Colon (tissue), 2 donors: ENCODE results near the gene LRRC55.

Source experiments
- FAIRE-seq: peaks from 2 replicates; lab custom pipeline; 2012; peaks lifted over from hg19 to GRCh38; lab: Jason Lieb, UNC
- donor health status: control.
- donor health status: control.

The LRRC55 gene

GRCh38 chr11:57203882-57204480 is 22.2 kb downstream of the LRRC55 start:
- FAIRE-seq: no peak

- FAIRE-seq: no peak
Measured at GRCh38 chr11:57205041-57205641, 23.4 kb downstream of the LRRC55 start.

DNA sequence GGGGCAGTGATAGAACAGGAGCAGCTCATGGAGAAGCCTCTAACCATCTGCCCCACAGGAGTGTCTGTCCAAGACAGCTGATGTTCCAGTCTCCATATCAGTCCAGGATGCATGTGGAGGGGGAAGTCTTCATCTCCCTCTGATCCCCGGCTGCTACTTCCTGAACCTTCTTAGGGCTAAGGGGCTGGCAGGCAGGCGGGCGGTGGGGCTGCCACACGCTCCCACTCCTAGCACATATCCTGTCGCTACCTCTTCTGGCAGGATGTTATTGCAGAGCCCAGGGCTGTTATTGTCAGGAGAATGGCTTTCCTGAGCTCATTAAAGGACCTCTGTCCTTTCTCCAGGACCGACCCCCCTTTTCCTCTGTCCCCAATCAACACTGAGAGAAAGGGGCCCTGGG is 25.4 kb downstream of the LRRC55 start:
- FAIRE-seq: no peak

GRCh38 chr11:57210781-57211180 is 29.0 kb downstream of the LRRC55 start:
- FAIRE-seq: no peak

DNA sequence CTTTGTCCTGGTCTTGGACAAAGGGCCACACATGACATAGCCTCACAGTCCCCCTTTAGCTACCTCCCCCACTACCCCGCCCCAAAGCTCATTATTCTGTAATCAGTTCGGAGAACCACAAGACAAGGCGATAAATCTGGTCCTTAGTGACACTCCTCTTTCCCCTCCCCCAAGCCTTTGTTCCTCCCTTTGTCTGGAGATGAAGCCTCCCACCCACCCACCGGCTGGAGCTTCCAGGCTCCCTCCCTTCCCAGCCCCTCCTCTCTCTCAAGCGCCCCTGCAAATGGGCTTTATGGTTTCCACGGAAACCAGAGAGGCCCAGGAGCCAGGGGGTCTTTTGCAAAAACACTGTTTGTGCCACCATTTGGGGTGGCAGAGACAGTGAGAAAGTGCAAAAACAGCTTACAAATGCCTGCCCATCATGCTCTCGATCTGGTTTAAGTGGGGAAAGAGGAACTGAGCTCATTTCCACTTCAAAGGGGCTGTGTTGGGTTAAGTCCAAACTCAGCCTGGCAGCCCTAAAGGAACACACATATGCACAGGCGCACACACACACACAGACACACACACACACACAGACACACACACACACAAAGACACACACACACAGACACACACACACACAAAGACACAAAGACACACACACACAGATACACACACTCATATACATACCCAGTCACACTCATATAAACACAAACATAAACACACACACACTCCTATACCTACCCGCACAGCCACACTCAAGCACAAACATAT is 31.8 kb downstream of the LRRC55 start:
- FAIRE-seq: no peak

DNA sequence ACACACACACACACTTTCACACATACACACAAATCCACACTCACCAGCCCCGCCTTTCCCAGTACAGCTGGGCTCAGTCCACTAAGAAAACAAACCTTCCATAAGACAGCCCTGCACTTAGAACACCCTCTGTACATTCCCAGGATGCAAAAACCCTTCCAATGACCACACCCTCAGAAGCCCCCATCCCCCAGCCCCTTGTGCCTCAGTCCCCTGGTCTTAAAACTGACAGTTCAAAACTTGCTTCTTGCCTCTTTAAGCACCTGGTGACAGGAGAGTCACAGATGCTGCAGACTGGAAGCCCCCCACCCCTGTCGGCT is 32.3 kb downstream of the LRRC55 start:
- FAIRE-seq: no peak

GRCh38 chr11:57214494-57214893 is 32.7 kb downstream of the LRRC55 start:
- FAIRE-seq: no peak

- no peak for FAIRE-seq
Measured at GRCh38 chr11:57216463-57216862, 34.7 kb downstream of the LRRC55 start.

DNA sequence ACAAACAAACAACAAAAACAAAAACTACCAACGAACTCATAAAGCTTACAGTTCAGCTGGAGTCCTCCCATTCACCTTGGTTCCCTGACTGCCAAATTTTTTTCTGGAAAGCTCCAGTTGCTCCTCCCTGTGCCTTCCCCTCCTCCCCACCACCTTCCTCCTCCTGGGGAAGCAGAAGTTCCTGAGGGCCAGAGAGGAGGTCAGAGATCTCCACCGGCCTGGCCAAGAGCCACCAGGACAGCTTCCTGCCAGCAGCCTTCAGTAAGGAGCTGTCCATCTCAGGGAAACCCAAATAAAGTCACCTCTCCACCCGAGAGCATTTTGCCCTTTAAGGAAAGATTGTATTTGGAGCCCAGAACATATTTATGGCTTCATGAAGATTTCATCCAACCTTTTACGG is 35.3 kb downstream of the LRRC55 start:
- no peak for FAIRE-seq

DNA sequence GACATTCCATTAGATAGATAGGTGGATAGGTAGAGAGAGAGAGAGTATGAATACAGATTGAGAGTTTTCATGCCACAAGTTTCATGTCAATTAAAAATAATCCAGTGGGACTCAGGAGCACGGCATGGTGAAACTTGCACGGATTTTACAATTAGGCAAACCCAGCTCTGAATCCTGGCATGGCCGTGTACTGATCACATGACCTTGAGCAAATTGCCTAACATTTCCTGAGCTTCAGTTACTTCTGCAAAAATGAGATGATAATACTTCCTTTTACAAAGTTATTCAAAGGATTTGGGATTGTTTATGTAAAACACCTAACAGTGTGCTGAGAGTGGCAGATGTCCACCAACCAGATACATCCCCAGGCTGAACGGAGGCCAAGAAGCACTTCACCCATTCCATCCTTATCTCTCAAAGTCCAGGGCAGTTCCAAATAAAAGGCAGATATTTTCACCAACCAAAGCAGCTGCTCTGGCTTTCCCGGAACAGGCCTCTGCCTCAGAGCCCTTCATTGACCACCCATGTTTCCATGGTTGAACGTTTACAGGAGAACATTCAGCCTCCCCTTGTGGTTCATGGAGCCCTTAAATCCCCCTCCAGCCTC is 37.4 kb downstream of the LRRC55 start:
- no peak for FAIRE-seq

- FAIRE-seq: no peak
Measured at GRCh38 chr11:57222239-57222638, 40.5 kb downstream of the LRRC55 start.

GRCh38 chr11:57223601-57224000 is 41.8 kb downstream of the LRRC55 start:
- FAIRE-seq: no peak

DNA sequence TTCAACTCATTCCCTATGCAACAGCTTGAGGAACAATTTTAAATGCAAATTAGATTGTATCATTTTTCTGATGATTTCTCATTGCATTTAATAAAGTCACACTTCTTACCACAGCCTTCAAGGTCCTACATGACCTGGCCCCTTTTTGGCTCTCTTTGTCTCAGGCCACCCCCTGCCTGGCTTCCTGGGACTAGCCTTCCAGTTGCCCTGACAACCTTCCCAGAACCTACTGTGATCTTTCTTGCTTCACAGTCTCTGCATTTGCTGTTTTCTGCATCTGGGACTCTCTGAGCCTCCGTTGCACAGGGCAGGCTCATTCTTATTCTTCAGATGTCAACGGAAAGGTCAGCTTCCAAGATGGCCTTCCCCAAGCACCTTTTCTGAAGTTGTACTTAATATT is 42.4 kb downstream of the LRRC55 start:
- no peak for FAIRE-seq

DNA sequence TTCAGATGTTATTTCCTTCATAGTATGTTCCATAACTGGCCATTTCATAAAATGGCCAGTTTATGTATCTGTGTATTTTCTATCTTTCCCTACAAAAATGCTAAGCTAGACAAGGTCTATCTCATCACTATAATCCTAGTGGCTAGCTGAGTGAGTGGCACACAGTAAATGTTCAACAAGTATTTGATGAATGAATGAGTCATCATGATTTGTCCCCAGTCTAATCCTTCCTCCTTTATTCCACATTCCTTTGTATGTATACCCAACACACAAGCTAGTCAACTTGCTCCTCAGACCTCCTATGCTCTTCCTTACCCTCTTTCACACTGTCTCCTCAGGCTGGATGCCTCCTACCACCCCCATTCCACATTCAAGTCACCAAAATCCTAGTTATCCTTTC is 42.8 kb downstream of the LRRC55 start:
- no peak for FAIRE-seq

DNA sequence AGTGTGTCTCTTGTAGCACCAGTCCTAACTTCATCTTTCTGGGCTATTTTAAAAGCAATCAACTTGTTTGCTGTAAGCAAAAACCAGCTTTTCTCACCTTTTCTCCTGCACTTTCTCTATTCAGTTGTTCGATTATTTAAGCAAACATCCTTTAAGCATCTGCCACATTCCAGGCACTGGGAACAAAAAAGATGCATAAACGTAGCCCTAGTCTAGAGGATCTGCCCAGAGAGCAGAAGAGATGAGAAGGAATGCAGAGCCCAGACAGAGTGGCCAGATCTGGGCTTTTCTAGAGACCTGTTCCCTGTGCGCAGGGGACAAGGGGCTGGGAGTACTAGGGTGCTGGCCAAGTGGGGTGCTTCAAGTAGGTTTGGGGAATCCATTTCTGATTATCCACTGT is 46.8 kb downstream of the LRRC55 start:
- no peak for FAIRE-seq

DNA sequence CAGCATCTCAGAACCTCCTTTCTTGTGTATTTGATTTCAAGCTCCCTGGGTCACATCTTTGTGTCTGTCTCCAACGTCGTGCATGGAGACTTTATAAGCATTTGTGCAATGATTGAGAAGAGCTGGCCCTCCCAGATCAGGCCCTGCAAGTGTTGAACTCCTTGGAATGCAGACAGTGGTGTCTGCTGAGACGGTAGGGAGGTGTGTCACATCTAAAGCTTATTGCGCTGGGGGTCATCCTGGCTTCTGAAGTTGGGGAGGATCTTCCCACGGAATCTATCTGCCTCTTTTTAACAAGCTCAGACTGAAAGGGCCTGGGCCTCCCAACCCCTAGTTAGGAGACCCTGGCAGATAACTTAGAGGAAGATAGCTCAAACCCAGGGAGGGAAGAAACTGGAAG is 48.6 kb downstream of the LRRC55 start:
- FAIRE-seq: no peak

- no peak for FAIRE-seq
Measured at GRCh38 chr11:57230791-57231538, 49.2 kb downstream of the LRRC55 start.

- no peak for FAIRE-seq
Measured at GRCh38 chr11:57231539-57232253, 49.9 kb downstream of the LRRC55 start.

GRCh38 chr11:57233702-57234101 is 51.9 kb downstream of the LRRC55 start:
- FAIRE-seq: no peak

DNA sequence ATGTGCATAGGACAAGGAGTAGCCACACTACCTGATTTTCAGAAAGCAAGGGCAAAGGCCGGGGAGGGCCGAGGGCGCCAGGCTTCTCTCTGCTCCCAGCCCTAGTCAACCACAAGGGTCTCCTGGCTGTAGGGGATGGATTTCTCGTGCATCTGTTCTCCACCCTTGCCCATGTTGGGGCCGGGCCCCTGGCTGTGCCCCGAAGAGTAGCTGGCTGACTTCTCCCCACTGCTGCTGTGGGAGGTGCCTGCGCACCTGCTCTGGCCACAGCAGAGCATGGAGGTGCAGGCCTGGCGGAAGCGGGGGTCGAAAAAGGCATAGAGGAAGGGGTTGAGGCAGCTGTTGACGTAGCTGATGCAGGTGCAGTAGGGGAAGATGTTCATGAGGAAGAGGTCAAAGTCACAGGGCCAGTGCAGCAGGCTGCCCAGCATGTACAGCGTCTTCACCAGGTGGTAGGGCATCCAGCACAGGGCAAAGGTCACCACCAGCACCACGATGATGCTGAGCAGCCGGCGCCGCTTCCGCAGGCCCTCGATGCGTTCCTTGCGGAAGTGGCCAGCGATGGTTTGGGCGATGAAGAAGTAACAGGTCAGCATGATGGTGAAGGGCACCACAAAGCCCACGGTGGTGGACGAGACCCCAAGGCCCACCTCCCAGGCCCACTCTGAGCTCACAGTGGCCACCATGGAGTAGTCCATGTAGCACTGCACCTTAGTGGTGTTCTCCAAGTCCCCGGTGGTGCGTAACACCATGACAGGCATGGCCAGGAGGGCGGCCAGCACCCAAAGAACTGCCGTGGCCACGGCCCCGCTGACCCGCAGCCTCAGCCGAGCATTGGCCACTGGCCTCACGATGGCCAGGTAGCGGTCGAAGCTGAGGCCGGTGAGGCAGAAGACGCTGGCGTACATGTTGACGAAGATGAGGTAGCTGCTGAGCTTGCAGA is 54.3 kb downstream of the LRRC55 start:
- FAIRE-seq: no peak

GRCh38 chr11:57237204-57237681 is 55.5 kb downstream of the LRRC55 start, which contains the start of gene APLNR:
Gene APLNR (minus strand): TSS chr11:57237250. CDS start chr11:57237004, 246 bp downstream.
- no peak for FAIRE-seq
